GM18505 (cell line): ENCODE measurements around the gene SLX4IP.

ENCODE experiments used
- ATAC-seq: cut with Tn5 transposase; IDR thresholded peaks from one replicate; pipeline ENCODE4 v1.9.1; 2021; ENCODE audit not compliant: unreplicated experiment
- POLR2A ChIP-seq: IDR thresholded peaks from 4 replicates; pipeline ENCODE4 v1.6.1; 2011; ENCODE audit warnings: borderline replicate concordance; ENCODE audit not compliant: insufficient read depth, insufficient read length; ENCODE audit errors: extremely low read depth

The SLX4IP gene

DNA sequence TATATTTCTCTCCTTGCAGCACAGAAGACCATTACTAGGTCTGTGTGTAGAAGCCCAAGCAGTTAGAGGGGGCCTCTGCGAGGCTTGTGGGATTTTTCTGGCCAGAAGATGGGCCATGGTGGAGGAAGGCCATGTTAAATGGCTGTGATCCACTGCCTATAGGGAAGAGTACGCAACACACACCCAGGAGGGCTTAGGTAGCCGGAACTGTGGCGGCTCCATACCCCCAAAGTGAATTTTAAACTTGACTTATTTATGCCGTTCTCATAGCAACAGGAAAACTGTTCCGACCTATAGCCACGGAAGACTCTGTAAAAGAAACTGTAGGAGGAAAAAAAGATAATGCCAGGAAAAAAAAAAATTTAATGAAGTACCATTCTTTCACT is 69.5 kb downstream of the SLX4IP start:
- no peak for TF ChIP-seq POLR2A
- no peak for ATAC-seq

DNA sequence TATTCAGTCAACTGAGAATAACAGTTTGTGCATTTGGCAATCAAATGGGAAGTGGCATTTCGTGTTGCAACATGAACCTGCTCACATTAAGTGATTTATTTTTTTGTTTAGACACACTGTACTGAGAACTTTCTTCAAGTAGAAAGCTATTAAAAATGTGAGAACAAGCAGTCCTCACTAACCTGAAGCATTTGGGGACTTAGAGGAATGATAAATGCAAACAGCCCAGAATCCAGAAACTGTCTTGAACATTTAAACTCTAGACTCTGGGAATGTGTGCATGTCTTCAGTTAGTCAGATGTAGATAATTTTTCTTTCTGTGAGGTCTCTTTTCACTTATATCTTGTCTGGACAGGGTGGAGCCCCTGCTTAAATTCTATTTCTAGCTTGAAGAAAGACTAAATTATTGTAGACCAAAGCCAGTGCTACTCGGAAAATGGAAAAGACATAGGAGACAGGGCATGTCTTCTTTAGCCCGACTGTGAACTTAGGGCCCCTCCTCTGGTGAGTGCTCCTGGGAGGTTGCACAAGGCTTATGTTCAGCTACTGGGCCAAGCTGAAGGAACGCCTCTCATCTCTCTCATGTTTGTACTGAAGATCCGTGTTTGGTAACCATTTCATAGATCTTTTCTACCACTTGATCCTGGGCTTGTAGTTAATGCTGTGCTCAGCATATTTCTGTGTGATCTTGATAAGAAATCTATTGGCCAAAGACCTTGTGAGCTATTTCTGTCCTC is 70.1 kb downstream of the SLX4IP start:
- TF ChIP-seq POLR2A = no peak
- ATAC-seq = no peak

DNA sequence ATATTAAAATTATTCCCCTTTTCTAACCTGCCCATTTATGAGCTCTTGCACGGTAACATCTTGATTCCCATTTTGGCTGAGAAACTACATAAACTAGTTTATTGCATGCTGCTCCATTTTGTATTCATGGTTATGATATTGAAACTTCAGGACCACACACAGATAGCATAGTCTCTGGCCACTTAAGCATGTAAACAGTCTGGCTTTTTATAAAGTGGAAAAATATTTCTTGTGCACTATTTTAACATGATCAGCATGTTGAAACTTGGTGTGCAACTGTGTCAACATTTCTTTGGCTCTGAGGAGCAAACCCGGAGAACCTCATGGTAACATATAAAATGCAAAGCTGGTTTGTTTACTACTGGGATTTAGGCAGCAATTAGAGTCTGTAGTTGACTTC is 70.7 kb downstream of the SLX4IP start:
- no peak for TF ChIP-seq POLR2A
- no peak for ATAC-seq

DNA sequence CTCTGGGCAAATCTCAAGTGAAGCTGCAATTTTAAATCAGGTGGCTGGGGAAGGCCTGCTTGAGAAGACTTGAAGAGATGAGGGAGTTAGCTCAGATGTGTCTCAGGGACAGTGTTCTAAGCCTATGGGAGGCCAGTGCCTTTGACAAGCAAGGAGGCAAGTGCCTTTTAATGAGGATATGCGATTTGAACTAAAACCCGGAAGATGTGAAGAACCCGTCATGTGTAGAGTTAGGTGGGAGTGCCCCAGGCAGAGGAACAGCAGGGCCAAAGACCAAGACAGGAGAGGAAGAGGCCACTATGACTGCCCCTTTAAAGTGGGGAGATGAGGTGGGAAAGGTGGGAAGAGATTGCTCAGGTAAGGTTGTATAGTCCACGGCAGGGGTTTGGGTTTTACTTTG is 71.9 kb downstream of the SLX4IP start:
- no peak for TF ChIP-seq POLR2A
- ATAC-seq = no peak

DNA sequence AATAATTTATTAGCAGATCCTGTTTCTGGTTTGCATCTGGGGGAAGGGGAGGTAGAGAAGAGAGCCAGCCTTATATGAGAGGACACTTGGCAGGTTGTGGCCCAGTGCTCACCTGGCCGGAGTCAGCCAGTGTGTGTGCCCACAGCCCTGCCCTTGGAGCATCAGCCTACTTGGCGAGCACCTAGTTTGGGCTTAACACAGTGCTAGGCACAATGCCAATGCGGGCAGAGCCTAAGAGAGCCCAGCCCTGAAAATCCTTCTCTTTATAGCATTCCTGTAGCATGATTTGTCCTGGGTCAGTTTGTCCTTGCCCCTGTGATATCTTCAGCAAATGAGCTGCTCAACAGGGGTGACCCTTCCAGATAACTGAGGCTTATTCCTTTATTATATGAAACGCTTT is 73.0 kb downstream of the SLX4IP start:
- no peak for ATAC-seq

DNA sequence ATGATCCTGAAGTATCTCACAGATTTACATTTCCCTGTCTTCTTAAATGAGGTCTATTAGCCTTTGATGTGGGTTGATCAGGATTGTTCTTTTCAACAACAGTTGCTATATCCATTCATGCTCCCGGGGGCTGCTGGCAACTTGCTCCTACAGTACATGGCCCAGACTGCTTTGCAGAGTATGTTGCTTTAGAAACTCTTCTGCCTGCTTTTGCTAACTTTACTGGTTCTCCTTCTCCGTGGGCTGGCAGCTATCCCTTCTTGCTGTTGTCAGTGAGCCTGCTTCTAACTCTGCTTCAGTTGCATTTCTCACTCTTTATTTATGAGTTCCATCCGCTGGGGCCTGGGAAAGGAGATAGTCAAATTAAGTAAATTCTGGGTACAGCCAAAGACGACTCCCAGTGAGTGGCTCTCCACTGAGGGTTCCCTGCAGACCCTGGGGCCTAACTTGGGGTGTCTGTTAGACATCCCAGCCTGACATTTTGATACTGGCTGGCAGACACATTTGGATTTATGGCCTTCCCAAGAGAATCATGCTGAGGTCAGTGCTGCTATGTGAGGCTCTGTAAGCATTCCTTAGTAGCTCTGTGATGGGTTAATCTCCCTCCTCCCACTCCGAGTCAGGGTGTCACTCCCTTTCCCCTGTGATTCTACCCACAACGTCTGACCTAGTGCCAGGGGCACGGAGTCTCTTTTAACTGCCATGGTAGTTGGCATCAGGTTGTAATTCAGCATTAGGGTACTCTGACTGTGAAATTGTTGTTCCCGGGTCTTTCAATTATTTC is 73.6 kb downstream of the SLX4IP start:
- ATAC-seq = no peak
- TF ChIP-seq POLR2A = no peak

More for the DNA sequence above, 73.0 kb downstream of the SLX4IP start:
- TF ChIP-seq POLR2A = no peak

DNA sequence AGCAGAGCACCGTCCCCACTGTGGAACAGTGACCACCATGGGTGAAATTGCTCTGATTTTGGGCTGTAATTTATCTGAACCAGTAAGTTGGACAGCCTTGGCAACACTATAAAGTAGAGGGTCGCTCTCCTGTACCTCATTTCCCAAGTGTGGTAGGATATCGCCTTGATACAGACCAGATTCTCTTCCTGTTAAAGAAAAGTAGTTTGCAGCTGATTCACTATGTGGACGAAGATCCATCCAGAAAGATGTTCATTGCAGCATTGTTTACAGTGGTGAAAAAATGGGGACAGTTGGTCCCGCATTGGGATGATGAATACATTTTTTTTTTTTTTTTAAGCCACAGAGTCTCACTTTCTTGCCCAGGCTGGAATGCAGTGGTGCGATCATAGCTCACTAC is 74.3 kb downstream of the SLX4IP start:
- no peak for TF ChIP-seq POLR2A
- no peak for ATAC-seq

DNA sequence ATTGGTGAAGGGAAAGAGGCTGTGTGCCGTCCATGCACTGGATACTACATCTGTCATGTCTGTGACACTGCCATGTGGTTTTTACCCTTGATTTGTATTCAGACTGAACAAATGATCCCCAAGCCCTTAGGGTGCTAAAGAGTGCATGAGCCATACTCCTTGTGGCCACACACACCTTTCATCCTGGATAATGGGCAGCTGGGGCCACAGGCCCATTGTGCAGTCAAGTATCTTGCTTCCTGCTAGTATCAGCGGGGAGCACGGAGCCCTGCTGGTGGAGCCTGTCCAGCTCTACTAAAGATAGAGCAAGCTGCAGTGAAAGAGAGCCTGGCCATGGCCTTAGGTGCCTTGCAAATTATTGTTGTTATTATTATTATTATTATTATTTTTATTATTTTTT is 75.1 kb downstream of the SLX4IP start:
- no peak for TF ChIP-seq POLR2A
- no peak for ATAC-seq

DNA sequence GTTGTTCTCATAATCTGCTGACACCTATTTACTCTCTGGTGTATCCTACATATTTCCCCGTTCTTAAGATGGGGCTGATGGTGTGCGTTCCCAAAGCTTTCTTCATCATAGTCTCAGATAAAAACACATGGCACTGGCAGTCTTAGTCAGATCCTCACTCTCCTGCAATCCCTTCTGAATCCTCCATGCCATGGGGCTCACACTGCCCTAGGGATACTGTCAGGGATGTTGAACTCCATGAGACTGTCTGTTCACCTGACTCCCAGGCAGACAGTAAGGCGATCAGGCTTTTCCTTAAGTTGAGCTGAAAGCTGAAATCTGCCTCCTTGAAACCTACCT is 76.0 kb downstream of the SLX4IP start:
- ATAC-seq = peak; percentile 9
- no peak for TF ChIP-seq POLR2A

DNA sequence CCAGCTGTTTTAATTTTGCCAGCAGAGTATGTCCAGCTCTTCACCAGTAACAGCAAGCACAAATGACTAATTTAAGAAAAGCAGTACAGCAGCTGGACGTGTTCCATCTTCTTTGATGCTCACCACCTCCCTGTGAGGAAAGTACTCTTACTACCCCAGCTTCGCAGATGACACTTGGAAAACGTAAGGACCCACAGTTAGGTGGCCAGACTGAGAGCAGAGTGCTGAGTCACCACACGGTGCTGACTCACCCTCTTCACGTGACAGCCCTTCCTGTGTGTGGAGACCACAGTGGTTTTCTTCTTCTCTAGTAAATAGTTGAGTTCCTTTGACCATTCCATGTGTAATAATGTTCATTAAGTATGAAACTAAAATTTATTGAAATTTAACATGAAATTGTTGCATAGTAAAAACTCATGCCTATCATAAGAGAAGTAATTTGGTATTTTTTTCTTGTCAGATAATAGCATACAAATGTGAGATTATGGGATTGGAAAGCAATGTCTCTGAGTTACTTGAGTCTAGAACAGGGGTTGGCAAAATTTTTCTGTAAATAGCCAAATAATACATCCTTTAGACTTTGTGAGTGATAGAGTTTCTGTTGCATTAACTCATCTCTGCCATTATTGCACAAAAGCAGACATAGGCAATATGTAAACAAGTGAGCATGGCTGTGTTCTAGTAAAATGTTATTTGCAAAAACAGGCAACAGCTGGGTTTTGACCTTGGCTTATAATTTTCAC is 76.6 kb downstream of the SLX4IP start:
- ATAC-seq = peak; percentile 96
- no peak for TF ChIP-seq POLR2A

DNA sequence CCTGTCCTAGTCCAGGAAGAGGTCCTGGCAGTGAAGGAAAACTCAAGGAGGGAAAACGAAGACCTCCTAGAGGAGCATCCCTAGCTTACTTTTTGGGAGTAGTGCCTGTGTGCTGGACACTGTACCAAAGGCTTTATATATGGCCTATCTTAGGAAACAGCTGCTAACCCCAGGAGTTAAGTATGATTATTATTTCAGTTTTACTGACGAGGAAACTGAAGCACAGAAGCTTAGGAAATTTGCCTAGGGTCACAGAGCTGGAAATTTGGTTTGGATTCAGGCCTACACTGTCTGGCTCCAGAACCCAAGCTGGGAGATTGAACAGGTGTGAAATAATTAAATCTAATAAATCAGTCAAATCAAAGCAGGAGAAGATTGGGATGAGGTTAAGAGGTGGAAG is 78.0 kb downstream of the SLX4IP start:
- ATAC-seq = no peak
- no peak for TF ChIP-seq POLR2A

DNA sequence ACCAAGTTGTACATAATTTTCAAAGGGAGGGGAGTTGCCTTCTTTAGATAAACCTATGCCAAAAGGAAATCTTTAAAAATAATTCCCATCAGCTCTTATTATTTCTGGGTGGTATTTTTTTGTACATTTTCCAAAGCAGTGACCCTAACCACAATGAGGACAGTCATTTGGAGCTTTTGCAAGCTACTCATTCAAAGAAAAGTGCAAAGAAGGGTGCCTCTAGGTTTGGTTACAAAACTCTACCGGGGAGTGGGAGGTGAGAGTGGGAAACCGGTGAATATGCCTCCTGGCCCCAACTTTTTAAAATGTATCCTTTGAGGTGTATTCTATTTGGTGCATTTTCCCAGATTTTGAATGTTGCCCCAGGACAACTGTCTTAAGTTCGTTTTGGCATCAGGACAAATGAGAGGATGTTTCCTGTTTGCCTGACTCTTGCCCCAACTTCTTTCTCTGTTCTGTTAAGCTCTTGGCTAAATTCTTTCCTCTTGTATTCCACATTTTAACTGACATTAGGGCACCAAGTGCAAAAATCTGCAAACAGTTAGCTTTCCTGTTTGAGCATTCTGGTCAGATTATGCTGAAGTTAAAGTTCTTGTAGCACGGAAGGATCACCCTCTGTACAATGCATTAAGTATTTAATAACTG is 78.9 kb downstream of the SLX4IP start:
- no peak for TF ChIP-seq POLR2A
- ATAC-seq = no peak

DNA sequence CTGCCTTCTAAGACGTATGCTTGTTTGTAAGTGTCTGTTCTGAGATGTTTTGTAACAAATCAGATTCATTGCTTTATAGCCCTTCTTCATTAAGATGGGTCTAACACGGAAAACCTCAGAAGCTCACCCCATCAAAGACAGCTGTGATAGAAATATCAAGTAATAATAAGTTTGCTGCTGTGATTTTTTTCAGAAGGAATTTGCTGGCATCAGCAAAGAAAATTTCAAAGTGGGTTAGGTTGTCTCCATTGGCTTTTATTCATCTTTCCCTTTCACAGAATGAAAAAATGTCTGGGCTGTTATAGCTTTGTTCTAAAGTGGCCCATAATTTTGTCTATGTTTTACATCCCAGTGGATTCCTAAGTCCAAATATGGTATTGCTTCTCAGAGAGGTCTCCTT is 81.4 kb downstream of the SLX4IP start:
- no peak for ATAC-seq
- TF ChIP-seq POLR2A = no peak

DNA sequence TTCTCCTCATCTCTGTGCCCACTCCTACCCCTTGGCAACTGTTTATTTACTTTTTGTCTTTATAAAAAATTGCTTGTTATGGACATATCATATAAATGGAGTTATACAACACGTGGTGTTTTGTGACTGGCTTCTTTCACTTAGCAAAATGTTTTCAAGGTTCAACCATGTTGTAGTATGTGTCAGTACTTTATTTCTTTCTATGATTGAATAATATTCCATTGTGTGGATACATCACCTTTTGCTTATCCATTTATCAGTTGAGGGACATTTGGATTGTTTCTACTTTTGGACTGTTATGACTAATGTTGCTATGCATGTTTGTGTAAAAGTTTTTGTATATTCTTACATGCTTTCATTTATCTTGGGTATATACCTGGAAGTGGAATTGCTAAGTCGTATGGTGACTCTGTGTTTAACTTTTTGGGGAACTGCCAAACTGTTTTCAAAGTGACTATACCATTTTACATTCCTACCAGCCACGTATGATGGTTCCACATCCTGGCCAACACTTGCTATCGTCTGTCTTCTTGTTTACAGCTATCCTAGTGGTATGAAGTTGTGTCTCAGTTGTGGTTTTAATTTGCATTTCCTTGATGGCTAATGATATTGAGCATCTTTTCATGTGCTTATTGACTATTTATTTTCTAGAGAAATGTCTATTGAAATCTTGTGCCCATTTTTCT is 84.4 kb downstream of the SLX4IP start:
- TF ChIP-seq POLR2A = no peak
- ATAC-seq = no peak

DNA sequence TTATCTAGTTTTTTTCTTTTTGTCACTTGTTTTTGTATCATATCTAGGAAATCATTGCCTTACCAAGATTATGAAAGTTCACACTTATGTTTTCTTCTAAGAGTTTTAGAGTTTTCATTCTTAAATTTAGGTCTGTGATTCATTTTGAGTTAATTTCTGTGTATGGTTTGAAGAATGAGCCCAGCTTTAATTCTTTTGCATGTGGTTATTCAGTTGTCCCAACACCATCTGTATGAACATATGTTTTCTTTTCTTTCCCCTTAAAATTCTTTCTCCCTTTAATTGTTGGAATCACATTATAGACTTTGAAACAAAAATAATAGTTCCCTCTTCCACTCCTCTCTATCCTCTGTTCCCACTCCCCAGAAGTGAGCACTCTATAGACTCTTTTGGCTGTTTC is 85.4 kb downstream of the SLX4IP start:
- TF ChIP-seq POLR2A = no peak
- ATAC-seq = no peak
